Esophagus muscularis mucosa (tissue), 4 donors: ENCODE results near the gene LGR4. TPM values are rescaled to one million over a fixed set of nuclear protein-coding genes. Genes with fewer than 3 reads are reported as not detected.
A peak's percentile ranks its signal among the peaks of the same experiment; 100 is the strongest.

ENCODE experiments used
- DNase-seq: peaks from one replicate; pipeline ENCODE4 v3.0.0-alpha.2; 2017; ENCODE audit errors: extremely low spot score
- H3K27ac ChIP-seq, 4 donors: fragments of 200-600 bp; sonication (generic); replicated peaks in 1 of 4; 1 replicate in 3 of 4; 2 replicates in 1 of 4; pipeline ENCODE4 v1.5.1; 2016 to 2019; ENCODE audit warnings: mild to moderate bottlenecking in 1 of 4
- H3K27me3 ChIP-seq, 4 donors: fragments of 200-600 bp; sonication (generic); one replicate each; pipeline versions ENCODE4 v1.5.1 to v1.6.0; 2016 to 2019
- H3K36me3 ChIP-seq, 4 donors: fragments of 200-600 bp; sonication (generic); one replicate each; pipeline ENCODE4 v1.5.1; 2016 to 2019
- H3K4me1 ChIP-seq, 4 donors: fragments of 200-600 bp; sonication (generic); one replicate each; pipeline ENCODE4 v1.5.1; 2016 to 2019
- H3K4me3 ChIP-seq, 4 donors: fragments of 200-600 bp; sonication (generic); 1 replicate in 2 of 4; 2 replicates in 2 of 4; pipeline ENCODE4 v1.5.1; 2016 to 2019; ENCODE audit warnings: mild to moderate bottlenecking in 4 of 4, moderate library complexity in 1 of 4
- H3K9me3 ChIP-seq, 4 donors: fragments of 200-600 bp; sonication (generic); 1 replicate in 3 of 4; 2 replicates in 1 of 4; pipeline ENCODE4 v1.5.1; 2016 to 2019
- CTCF ChIP-seq, 3 experiments: fragments of 200-600 bp in 2 of 3; fragments of 450-650 bp in 1 of 3; sonication (generic) in 2 of 3; IDR thresholded peaks; one replicate each; pipeline ENCODE4 v1.5.1; 2017 to 2019; ENCODE audit warnings: antibody characterized with exemption in 3 of 3, mild to moderate bottlenecking in 2 of 3, moderate library complexity in 1 of 3
- EP300 ChIP-seq: sonication (generic); formaldehyde crosslinking; IDR thresholded peaks from one replicate; pipeline ENCODE4 v1.6.1; 2017; ENCODE audit warnings: antibody characterized with exemption
- POLR2A ChIP-seq: fragments of 450-650 bp; IDR thresholded peaks from one replicate; pipeline ENCODE4 v1.6.1; 2017; ENCODE audit warnings: antibody characterized with exemption, moderate library complexity, mild to moderate bottlenecking, low read depth
- POLR2AphosphoS5 ChIP-seq, 2 donors: sonication (generic); formaldehyde crosslinking; IDR thresholded peaks; one replicate each; pipeline ENCODE4 v1.6.1; 2017; ENCODE audit warnings: antibody characterized with exemption in 2 of 2
- WGBS: methylation state at CpG from one replicate; pipeline ENCODE4 v1.1.5; 2018; 5-methylcytosine and 5-hydroxymethylcytosine counted together
- intact Hi-C: fragments of 100-400 bp; cut with DNase I; formaldehyde crosslinking; loops from one replicate; pipeline ENCODE4 v1.15.1; 2023
- total RNA-seq, 4 donors: library from RNA; depleted of rRNA; stranded (reverse); fragments of >200 nt; gene quantifications; one replicate each; pipeline versions ENCODE4 v1.1.0 to v1.2.1, GENCODE V29; 2016

LGR4 gene
- total RNA-seq, 4 donors from 2014 or later: 24.9 to 37.6 (median 27.6) TPM

DNA sequence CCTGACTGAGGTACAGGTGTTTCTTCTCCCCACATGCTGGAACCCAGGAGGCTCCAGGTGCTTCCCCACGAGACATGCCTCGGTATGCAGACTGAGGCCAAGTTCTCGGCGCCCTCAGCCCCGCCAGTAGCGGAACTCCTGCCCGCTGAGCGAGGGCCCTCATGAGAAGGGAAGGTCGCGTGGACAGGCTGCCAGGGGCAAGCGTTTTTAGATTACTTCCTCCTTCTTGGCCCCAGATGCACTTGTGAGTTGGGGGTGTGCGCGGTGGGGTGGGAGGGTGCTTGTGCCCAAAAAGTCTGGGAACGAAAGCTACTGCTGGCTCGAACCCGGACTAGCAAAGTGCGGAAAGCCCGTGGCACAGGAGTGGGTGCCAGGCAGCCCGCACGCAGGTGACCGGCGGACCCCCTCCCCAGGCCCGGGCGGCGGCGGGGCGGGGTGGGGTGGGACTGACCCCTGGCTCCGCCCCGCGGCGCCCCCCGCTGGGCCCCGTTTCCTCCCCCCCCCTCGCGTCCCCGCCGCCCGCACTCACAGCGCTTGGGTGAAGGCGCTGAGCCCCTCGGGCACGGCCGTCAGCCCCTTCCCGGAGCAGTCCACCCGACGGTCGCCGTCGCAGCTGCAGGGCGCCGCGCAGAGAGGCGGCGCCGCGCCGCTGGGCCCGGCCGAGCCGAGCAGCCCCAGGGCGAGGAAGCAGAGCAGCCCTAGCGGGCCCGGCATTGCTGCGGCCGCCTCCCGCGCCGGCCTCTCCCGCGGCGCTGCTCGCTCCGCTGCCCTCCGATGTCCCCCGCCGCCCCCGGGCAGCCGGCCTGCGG, 797 bp downstream of the LGR4 start:
- intact Hi-C loops: loop anchor here (2.0 kb wide), 1 partner anchor 109 kb away; the partner anchor contains the start of gene CCDC34

GRCh38 chr11:27470826-27471588, 1.6 kb downstream of the LGR4 start:
- WGBS: 29% methylated on average over 21 of the region's 21 CpGs
- H3K4me3 ChIP-seq: peak overlapping the region; percentile 85 to 96 (median 96)
- TF ChIP-seq POLR2A (no peak), EP300 (no peak), POLR2AphosphoS5 (IDR thresholded peaks at IDR 0.05) (no peak), CTCF (IDR thresholded peaks at IDR 0.05) (no peak)
- no peak for DNase-seq
- peak overlapping the region; percentile 91 to 94 (median 92) for H3K27ac ChIP-seq
- no peaks in the 10 kb centered on the region for H3K36me3 ChIP-seq
- H3K9me3 ChIP-seq: no peaks in the 10 kb centered on the region
- intact Hi-C loops: no loop called here
- peaks cover 27 to 63% (median 57%) of the 10 kb centered on the region in 4 donors for H3K4me1 ChIP-seq
- H3K27me3 ChIP-seq: no peaks in the 10 kb centered on the region

More for the DNA sequence above, 797 bp downstream of the LGR4 start:
- DNase-seq: no peak
- peak overlapping the region; percentile 91 to 94 (median 92) for H3K27ac ChIP-seq
- H3K4me1 ChIP-seq: peaks cover 25 to 55% (median 50%) of the 10 kb centered on the region in 4 donors
- no peaks in the 10 kb centered on the region for H3K27me3 ChIP-seq
- TF ChIP-seq POLR2AphosphoS5 (IDR thresholded peaks at IDR 0.05) (no peak), CTCF (IDR thresholded peaks at IDR 0.05) (no peak), EP300 (no peak)
- no peaks in the 10 kb centered on the region for H3K9me3 ChIP-seq
- 7% methylated on average over 11 of the region's 79 CpGs for WGBS
- H3K36me3 ChIP-seq: no peaks in the 10 kb centered on the region
- peak overlapping the region; percentile 85 to 96 (median 96) for H3K4me3 ChIP-seq

DNA sequence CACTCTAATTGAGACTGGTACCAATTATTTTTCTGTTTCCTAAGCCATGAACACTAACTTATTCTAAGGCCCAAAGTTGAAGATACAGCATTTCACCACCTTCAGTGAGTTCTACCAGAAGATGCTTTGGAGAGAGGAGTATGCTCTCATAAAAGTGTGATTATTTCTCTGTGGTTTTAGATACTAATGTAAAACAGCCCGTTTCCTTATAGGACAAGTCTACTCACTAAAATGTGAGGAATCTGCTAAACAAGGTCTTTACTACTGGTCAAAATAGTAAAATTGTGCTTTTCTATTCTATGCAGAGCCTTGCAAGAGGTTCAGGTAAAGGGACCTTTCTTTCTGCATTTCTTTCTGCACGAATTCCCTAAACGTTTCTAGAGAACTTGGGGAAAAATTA, 2.4 kb downstream of the LGR4 start:
- no peak for TF ChIP-seq CTCF (IDR thresholded peaks at IDR 0.05)
- no peak for TF ChIP-seq EP300
- TF ChIP-seq POLR2A: no peak
- no peak for TF ChIP-seq POLR2AphosphoS5 (IDR thresholded peaks at IDR 0.05)
- Histone ChIP-seq H3K4me3 (peak overlapping the region; percentile 13 to 96 (median 90)), H3K27ac (peak overlapping the region in 2 of 4 donors; percentile 10 to 94), H3K36me3 (no peaks in the 10 kb centered on the region), H3K27me3 (no peaks in the 10 kb centered on the region), H3K4me1 (peaks cover 29 to 72% (median 65%) of the 10 kb centered on the region in 4 donors), H3K9me3 (no peaks in the 10 kb centered on the region)
- intact Hi-C loops: no loop called here
- DNase-seq: no peak
- 47% methylated on average over 3 of the region's 3 CpGs for WGBS

GRCh38 chr11:27468995-27469695, 3.4 kb downstream of the LGR4 start:
- Histone ChIP-seq H3K4me3 (peak overlapping the region in 3 of 4 donors; percentile 10 to 96 (median 85)), H3K27me3 (no peaks in the 10 kb centered on the region), H3K36me3 (no peaks in the 10 kb centered on the region), H3K9me3 (no peaks in the 10 kb centered on the region), H3K4me1 (peaks cover 39 to 82% (median 75%) of the 10 kb centered on the region in 4 donors), H3K27ac (peak overlapping the region; percentile 20 to 94 (median 30))
- TF ChIP-seq EP300 (no peak), CTCF (IDR thresholded peaks at IDR 0.05) (no peak), POLR2A (no peak), POLR2AphosphoS5 (IDR thresholded peaks at IDR 0.05) (no peak)
- intact Hi-C loops: no loop called here
- DNase-seq: no peak
- 76% methylated on average over 8 of the region's 8 CpGs for WGBS
